HepG2 (cell line): ENCODE data around the gene LDLRAD4.

Source experiments
- EZH2 ChIP-seq: conservative IDR thresholded peaks from 2 replicates; pipeline ENCODE4 v1.6.1; 2012; ENCODE audit warnings: mild to moderate bottlenecking, low read depth, low read length, moderate library complexity
- HNRNPLL ChIP-seq: fragments of 200-400 bp; formaldehyde crosslinking; IDR thresholded peaks from 2 replicates; pipeline ENCODE4 v1.6.1; 2017; ENCODE audit warnings: mild to moderate bottlenecking, low read depth, low read length; ENCODE audit not compliant: poor library complexity, severe bottlenecking
- TF ChIP-seq, protein P1 (sequence below): sonication (generic); formaldehyde crosslinking; IDR thresholded peaks from 2 replicates; pipeline ENCODE4 v1.8.1; 2023; ENCODE audit warnings: mild to moderate bottlenecking, inconsistent platforms, moderate library complexity, missing genetic modification reagents, borderline replicate concordance
- TF ChIP-seq, protein P2 (sequence below): sonication (generic); formaldehyde crosslinking; IDR thresholded peaks from 2 replicates; pipeline ENCODE4 v1.5.0; 2020; ENCODE audit warnings: mild to moderate bottlenecking, missing genetic modification reagents, moderate library complexity
- TF ChIP-seq, protein P3 (sequence below), 2 experiments: fragments of 450-650 bp in 1 of 2; sonication (generic) in 1 of 2; formaldehyde crosslinking; IDR thresholded peaks; 2 replicates each; pipeline versions ENCODE4 v1.5.0 to v1.8.0; 2020 to 2022; ENCODE audit warnings: mild to moderate bottlenecking in 1 of 2, missing genetic modification reagents in 1 of 2
- TF ChIP-seq, protein P4 (sequence below), 2 experiments: fragments of 450-650 bp in 1 of 2; sonication (generic) in 1 of 2; formaldehyde crosslinking in 1 of 2; IDR thresholded peaks; 2 replicates each; pipeline versions ENCODE4 v1.6.1 to v1.8.0; 2016 to 2022; ENCODE audit warnings: antibody characterized with exemption in 1 of 2, mild to moderate bottlenecking in 1 of 2, missing genetic modification reagents in 1 of 2

DNA sequence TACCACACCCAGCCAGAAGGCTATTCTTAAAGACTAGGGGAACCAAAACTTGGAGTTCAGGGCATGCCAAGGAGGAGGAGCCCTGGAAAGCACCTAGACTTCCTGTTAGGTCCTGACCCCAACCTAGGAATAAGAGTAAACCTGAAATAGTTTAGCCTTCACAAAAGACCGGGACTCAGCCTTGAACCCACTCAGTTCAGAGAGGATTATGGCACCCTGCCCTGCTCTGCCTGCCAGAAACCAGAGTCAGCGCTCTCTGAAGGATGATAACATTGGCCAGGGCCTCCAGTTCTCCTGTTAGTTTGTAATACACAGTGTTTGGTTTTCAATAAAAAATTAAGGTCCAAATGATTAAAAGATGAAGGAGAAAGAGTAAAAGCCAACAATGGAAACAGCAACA, 96.4 kb downstream of the LDLRAD4 start:
- TF ChIP-seq, protein P1, sequence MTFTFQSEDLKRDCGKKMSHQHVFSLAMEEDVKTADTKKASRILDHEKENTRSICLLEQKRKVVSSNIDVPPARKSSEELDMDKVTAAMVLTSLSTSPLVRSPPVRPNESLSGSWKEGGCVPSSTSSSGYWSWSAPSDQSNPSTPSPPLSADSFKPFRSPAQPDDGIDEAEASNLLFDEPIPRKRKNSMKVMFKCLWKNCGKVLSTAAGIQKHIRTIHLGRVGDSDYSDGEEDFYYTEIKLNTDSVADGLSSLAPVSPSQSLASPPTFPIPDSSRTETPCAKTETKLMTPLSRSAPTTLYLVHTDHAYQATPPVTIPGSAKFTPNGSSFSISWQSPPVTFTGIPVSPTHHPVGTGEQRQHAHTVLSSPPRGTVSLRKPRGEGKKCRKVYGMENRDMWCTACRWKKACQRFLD (CRISPR knock-in tag) = no peak
- TF ChIP-seq, protein P2, sequence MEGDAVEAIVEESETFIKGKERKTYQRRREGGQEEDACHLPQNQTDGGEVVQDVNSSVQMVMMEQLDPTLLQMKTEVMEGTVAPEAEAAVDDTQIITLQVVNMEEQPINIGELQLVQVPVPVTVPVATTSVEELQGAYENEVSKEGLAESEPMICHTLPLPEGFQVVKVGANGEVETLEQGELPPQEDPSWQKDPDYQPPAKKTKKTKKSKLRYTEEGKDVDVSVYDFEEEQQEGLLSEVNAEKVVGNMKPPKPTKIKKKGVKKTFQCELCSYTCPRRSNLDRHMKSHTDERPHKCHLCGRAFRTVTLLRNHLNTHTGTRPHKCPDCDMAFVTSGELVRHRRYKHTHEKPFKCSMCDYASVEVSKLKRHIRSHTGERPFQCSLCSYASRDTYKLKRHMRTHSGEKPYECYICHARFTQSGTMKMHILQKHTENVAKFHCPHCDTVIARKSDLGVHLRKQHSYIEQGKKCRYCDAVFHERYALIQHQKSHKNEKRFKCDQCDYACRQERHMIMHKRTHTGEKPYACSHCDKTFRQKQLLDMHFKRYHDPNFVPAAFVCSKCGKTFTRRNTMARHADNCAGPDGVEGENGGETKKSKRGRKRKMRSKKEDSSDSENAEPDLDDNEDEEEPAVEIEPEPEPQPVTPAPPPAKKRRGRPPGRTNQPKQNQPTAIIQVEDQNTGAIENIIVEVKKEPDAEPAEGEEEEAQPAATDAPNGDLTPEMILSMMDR (CRISPR knock-in tag) = no peak
- TF ChIP-seq HNRNPLL = no peak
- TF ChIP-seq, protein P3, sequence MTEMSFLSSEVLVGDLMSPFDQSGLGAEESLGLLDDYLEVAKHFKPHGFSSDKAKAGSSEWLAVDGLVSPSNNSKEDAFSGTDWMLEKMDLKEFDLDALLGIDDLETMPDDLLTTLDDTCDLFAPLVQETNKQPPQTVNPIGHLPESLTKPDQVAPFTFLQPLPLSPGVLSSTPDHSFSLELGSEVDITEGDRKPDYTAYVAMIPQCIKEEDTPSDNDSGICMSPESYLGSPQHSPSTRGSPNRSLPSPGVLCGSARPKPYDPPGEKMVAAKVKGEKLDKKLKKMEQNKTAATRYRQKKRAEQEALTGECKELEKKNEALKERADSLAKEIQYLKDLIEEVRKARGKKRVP (CRISPR knock-in tag; IDR thresholded peaks at IDR 0.05) = no peak
- no peak for TF ChIP-seq EZH2
- TF ChIP-seq, protein P4, sequence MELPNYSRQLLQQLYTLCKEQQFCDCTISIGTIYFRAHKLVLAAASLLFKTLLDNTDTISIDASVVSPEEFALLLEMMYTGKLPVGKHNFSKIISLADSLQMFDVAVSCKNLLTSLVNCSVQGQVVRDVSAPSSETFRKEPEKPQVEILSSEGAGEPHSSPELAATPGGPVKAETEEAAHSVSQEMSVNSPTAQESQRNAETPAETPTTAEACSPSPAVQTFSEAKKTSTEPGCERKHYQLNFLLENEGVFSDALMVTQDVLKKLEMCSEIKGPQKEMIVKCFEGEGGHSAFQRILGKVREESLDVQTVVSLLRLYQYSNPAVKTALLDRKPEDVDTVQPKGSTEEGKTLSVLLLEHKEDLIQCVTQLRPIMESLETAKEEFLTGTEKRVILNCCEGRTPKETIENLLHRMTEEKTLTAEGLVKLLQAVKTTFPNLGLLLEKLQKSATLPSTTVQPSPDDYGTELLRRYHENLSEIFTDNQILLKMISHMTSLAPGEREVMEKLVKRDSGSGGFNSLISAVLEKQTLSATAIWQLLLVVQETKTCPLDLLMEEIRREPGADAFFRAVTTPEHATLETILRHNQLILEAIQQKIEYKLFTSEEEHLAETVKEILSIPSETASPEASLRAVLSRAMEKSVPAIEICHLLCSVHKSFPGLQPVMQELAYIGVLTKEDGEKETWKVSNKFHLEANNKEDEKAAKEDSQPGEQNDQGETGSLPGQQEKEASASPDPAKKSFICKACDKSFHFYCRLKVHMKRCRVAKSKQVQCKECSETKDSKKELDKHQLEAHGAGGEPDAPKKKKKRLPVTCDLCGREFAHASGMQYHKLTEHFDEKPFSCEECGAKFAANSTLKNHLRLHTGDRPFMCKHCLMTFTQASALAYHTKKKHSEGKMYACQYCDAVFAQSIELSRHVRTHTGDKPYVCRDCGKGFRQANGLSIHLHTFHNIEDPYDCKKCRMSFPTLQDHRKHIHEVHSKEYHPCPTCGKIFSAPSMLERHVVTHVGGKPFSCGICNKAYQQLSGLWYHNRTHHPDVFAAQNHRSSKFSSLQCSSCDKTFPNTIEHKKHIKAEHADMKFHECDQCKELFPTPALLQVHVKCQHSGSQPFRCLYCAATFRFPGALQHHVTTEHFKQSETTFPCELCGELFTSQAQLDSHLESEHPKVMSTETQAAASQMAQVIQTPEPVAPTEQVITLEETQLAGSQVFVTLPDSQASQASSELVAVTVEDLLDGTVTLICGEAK (IDR thresholded peaks at IDR 0.05) = no peak
- TF ChIP-seq, protein P4 (CRISPR knock-in tag; IDR thresholded peaks at IDR 0.05) = no peak
